HG02852 (cell line): Measurements from ENCODE around the gene PCP2.
A peak's percentile ranks its signal among the peaks of the same experiment; 100 is the strongest.

Source experiments
- ATAC-seq: cut with Tn5 transposase; IDR thresholded peaks from one replicate; pipeline ENCODE4 v1.9.1; 2021; ENCODE audit warnings: mild to moderate bottlenecking, moderate library complexity; ENCODE audit not compliant: unreplicated experiment

The PCP2 gene

GRCh38 chr19:7640803-7641202 lies 7.3 kb upstream of the PCP2 start:
- no peak for ATAC-seq

GRCh38 chr19:7639863-7640348 lies 6.4 kb upstream of the PCP2 start:
- no peak for ATAC-seq

GRCh38 chr19:7638802-7639465 lies 5.4 kb upstream of the PCP2 start:
- no peak for ATAC-seq

GRCh38 chr19:7637374-7638256 lies 4.1 kb upstream of the PCP2 start:
- ATAC-seq = no peak

- ATAC-seq = no peak
These were observed 3.3 kb upstream of the PCP2 start, which contains the start of gene STXBP2 for GRCh38 chr19:7636691-7637373. Gene STXBP2, plus strand, starts transcription at chr19:7637110. Its CDS starts 40 bp downstream, at chr19:7637150.

- no peak for ATAC-seq
These were observed 2.8 kb upstream of the PCP2 start for GRCh38 chr19:7636317-7636690.

GRCh38 chr19:7635670-7636069 lies 2.2 kb upstream of the PCP2 start:
- ATAC-seq = no peak

GRCh38 chr19:7632340-7633203 lies 947 bp downstream of the PCP2 start:
- ATAC-seq = no peak

GRCh38 chr19:7631577-7631976 lies 1.9 kb downstream of the PCP2 start:
- ATAC-seq = no peak

- peak; percentile 84 for ATAC-seq
These were observed 4.0 kb downstream of the PCP2 start, which contains the start of the genes PET100 and XAB2 for GRCh38 chr19:7629347-7630054. Gene PET100, plus strand, starts transcription at chr19:7629793. Its CDS starts 41 bp downstream, at chr19:7629834. Gene XAB2, minus strand, starts transcription at chr19:7629545. Its CDS starts 18 bp downstream, at chr19:7629527.

GRCh38 chr19:7628589-7629311 lies 4.8 kb downstream of the PCP2 start:
- no peak for ATAC-seq

- no peak for ATAC-seq
These were observed 6.4 kb downstream of the PCP2 start for GRCh38 chr19:7627166-7627565.

GRCh38 chr19:7625763-7626372 lies 7.7 kb downstream of the PCP2 start:
- ATAC-seq = no peak

- ATAC-seq = no peak
These were observed 8.7 kb downstream of the PCP2 start for GRCh38 chr19:7624810-7625209.

- ATAC-seq = no peak
These were observed 9.6 kb downstream of the PCP2 start for GRCh38 chr19:7623725-7624603.

- no peak for ATAC-seq
These were observed 10.4 kb downstream of the PCP2 start for GRCh38 chr19:7622933-7623685.
